Measurements from ENCODE around the gene RAF1. TPM values are rescaled to one million over a fixed set of nuclear protein-coding genes. Genes with fewer than 3 reads are reported as not detected.
A peak's percentile ranks its signal among the peaks of the same experiment; 100 is the strongest.

Gene RAF1
- total RNA-seq, 3 donors from 2014 or later (not counting 1 experiment from before 2014, with no cell fraction given), result 142 to 168 (median 156) TPM

- TF ChIP-seq CTCF (IDR thresholded peaks at IDR 0.05), result no peak
- WGBS (ENCODE audit: insufficient coverage), result 78% methylated on average over 2 of the region's 2 CpGs
- intact Hi-C loops (cut with micrococcal nuclease), result loop anchor here (5.0 kb wide), 2 partner anchors 33 to 1772 kb away; no protein-coding TSS in a partner anchor
- Histone ChIP-seq H3K9me3 (ENCODE audit: control insufficient read depth, insufficient read depth, low read length) (no peaks in the 10 kb centered on the region), H3K4me1 (ENCODE audit: control insufficient read depth, insufficient read depth, low read length) (peaks cover 32% of the 10 kb centered on the region), H3K4me3 (ENCODE audit: low read length) (no peak overlapping the region), H3K27ac (ENCODE audit: low read length) (no peak overlapping the region), H3K36me3 (ENCODE audit: control insufficient read depth, insufficient read depth, low read length) (no peaks in the 10 kb centered on the region), H3K27me3 (ENCODE audit: control insufficient read depth, insufficient read depth, low read length) (no peaks in the 10 kb centered on the region)
- Mint-ChIP-seq H3K4me1 (peaks cover 64 to 69% of the 10 kb centered on the region in 2 donors), H3K36me3 (no peaks in the 10 kb centered on the region), H3K27me3 (ENCODE audit: low read depth in 2 of 2) (no peaks in the 10 kb centered on the region), H3K4me3 (no peak overlapping the region), H3K27ac (peak overlapping the region in 1 of 2 donors; percentile 74), H3K9me3 (no peaks in the 10 kb centered on the region)
- no peak for DNase-seq
- no peak for ATAC-seq
Measured at GRCh38 chr3:12660196-12660595, 3.7 kb downstream of the RAF1 start.

- Mint-ChIP-seq H3K4me3 (no peak overlapping the region), H3K9me3 (no peaks in the 10 kb centered on the region), H3K36me3 (no peaks in the 10 kb centered on the region), H3K27ac (peak overlapping the region; percentile 4 to 74), H3K27me3 (ENCODE audit: low read depth in 2 of 2) (no peaks in the 10 kb centered on the region), H3K4me1 (peaks cover 61 to 66% of the 10 kb centered on the region in 2 donors)
- H3K9me3 ChIP-seq (ENCODE audit: control insufficient read depth, insufficient read depth, low read length), result no peaks in the 10 kb centered on the region
- intact Hi-C loops (cut with micrococcal nuclease), result loop anchor here (5.0 kb wide), 2 partner anchors 32 to 1773 kb away; no protein-coding TSS in a partner anchor
- no peaks in the 10 kb centered on the region for H3K36me3 ChIP-seq (ENCODE audit: control insufficient read depth, insufficient read depth, low read length)
- H3K4me3 ChIP-seq (ENCODE audit: low read length), result no peak overlapping the region
- TF ChIP-seq CTCF (IDR thresholded peaks at IDR 0.05), result no peak
- H3K4me1 ChIP-seq (ENCODE audit: control insufficient read depth, insufficient read depth, low read length), result peaks cover 28% of the 10 kb centered on the region
- DNase-seq (no peak), ATAC-seq (no peak)
- H3K27me3 ChIP-seq (ENCODE audit: control insufficient read depth, insufficient read depth, low read length), result no peaks in the 10 kb centered on the region
- H3K27ac ChIP-seq (ENCODE audit: low read length), result no peak overlapping the region
- 88% methylated on average over 3 of the region's 3 CpGs for WGBS (ENCODE audit: insufficient coverage)
Measured at GRCh38 chr3:12659316-12660015, 4.5 kb downstream of the RAF1 start.

GRCh38 chr3:12658593-12659058 lies 5.3 kb downstream of the RAF1 start:
- H3K4me1 ChIP-seq (ENCODE audit: control insufficient read depth, insufficient read depth, low read length), result peaks cover 28% of the 10 kb centered on the region
- peak overlapping the region; percentile 3 to 27 for H3K27ac Mint-ChIP-seq

More at GRCh38 chr3:12658593-12659058, 5.3 kb downstream of the RAF1 start:
- intact Hi-C loops (cut with micrococcal nuclease), result no loop called here
- Histone ChIP-seq H3K27ac (ENCODE audit: low read length) (no peak overlapping the region), H3K4me3 (ENCODE audit: low read length) (no peak overlapping the region), H3K27me3 (ENCODE audit: control insufficient read depth, insufficient read depth, low read length) (no peaks in the 10 kb centered on the region), H3K36me3 (ENCODE audit: control insufficient read depth, insufficient read depth, low read length) (no peaks in the 10 kb centered on the region), H3K9me3 (ENCODE audit: control insufficient read depth, insufficient read depth, low read length) (no peaks in the 10 kb centered on the region)
- 71% methylated on average over 3 of the region's 4 CpGs for WGBS (ENCODE audit: insufficient coverage)
- Mint-ChIP-seq H3K4me3 (no peak overlapping the region), H3K36me3 (no peaks in the 10 kb centered on the region), H3K27me3 (ENCODE audit: low read depth in 2 of 2) (no peaks in the 10 kb centered on the region), H3K9me3 (no peaks in the 10 kb centered on the region), H3K4me1 (peaks cover 54 to 58% of the 10 kb centered on the region in 2 donors)
- TF ChIP-seq CTCF (IDR thresholded peaks at IDR 0.05), result no peak
- DNase-seq (no peak), ATAC-seq (no peak)

All from natural killer cell (primary cell).